ENCODE measurements around the gene MRPL51.
"Not testable (repeated sequence)": the region's sequence is repeated elsewhere in the genome, so short reads cannot be mapped to it uniquely, and the experiment has no call there.

Gene MRPL51

GRCh38 chr12:6532051-6532926, 39.2 kb upstream of the MRPL51 start:
- DNase-seq: peak in 44 of 56 donors; percentile 27 to 82 (median 61)

GRCh38 chr12:6530576-6531260, 37.7 kb upstream of the MRPL51 start:
- no peak for DNase-seq

GRCh38 chr12:6529291-6529737, 36.3 kb upstream of the MRPL51 start:
- no peak for DNase-seq

- DNase-seq: no peak
Measured at GRCh38 chr12:6528539-6529235, 35.6 kb upstream of the MRPL51 start.

- DNase-seq: no peak
Measured at GRCh38 chr12:6527711-6528110, 34.6 kb upstream of the MRPL51 start.

- DNase-seq: no peak
Measured at GRCh38 chr12:6526766-6527525, 33.9 kb upstream of the MRPL51 start.

- DNase-seq: no peak
Measured at GRCh38 chr12:6526201-6526600, 33.1 kb upstream of the MRPL51 start.

- peak in 2 of 56 donors; percentile 10 to 15 for DNase-seq
Measured at GRCh38 chr12:6524648-6525047, 31.6 kb upstream of the MRPL51 start.

- no peak for DNase-seq
Measured at GRCh38 chr12:6523708-6524107, 30.6 kb upstream of the MRPL51 start.

- no peak for DNase-seq
Measured at GRCh38 chr12:6522193-6522592, 29.1 kb upstream of the MRPL51 start.

- DNase-seq: no peak
Measured at GRCh38 chr12:6520186-6520585, 27.1 kb upstream of the MRPL51 start.

GRCh38 chr12:6508087-6508486, 15.0 kb upstream of the MRPL51 start:
- no peak for DNase-seq

GRCh38 chr12:6507102-6507998, 14.3 kb upstream of the MRPL51 start:
- DNase-seq: no peak

- no peak for DNase-seq
Measured at GRCh38 chr12:6500466-6500865, 7.4 kb upstream of the MRPL51 start.

- DNase-seq: peak in 17 of 56 donors; percentile 2 to 51 (median 18)
Measured at GRCh38 chr12:6497291-6497690, 4.2 kb upstream of the MRPL51 start.

- no peak for DNase-seq
Measured at GRCh38 chr12:6494968-6495367, 1.9 kb upstream of the MRPL51 start.

- DNase-seq: no peak
Measured at GRCh38 chr12:6494258-6494743, 1.2 kb upstream of the MRPL51 start.

- DNase-seq: peak; percentile 56 to 98 (median 93)
Measured at GRCh38 chr12:6493497-6494257, 615 bp upstream of the MRPL51 start, which contains the start of gene NCAPD2. NCAPD2 (plus strand) TSS chr12:6494102; CDS start chr12:6495099, 997 bp downstream.

- DNase-seq: not testable (repeated sequence)
Measured at GRCh38 chr12:6490673-6491072, 2.4 kb downstream of the MRPL51 start.

Measured in amygdala (tissue), 56 donors.